GM12801 (cell line): Measurements from ENCODE around the gene GRIN2B.

Experiments
- CTCF ChIP-seq: IDR thresholded peaks from one replicate; pipeline ENCODE4 v1.5.1; 2011; ENCODE audit warnings: control low read depth; ENCODE audit not compliant: insufficient read length; ENCODE audit errors: extremely low read depth

Gene GRIN2B

DNA sequence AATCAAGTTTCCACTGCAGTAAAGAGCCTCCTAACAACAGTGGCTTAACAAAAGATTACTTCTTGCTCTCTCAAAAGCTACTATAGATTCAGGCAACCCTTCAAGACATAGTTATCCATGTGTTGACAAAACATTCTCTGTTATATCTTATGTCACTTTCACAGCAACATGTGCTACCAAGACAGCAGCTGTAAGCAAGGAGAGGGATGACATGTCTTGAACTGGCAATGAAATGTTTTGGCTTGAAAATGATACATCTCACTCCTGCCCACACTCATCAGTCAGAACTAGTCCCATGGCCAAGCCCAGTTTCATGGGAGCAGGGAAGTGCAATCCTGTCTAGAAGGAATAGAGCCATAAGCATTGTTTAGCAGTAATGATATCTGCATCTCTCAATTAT is 10.7 kb upstream of the GRIN2B start:
- TF ChIP-seq CTCF, result no peak

- no peak for TF ChIP-seq CTCF
Measured at GRCh38 chr12:13986031-13986430, 4.6 kb upstream of the GRIN2B start.

GRCh38 chr12:13981990-13982389 is 588 bp upstream of the GRIN2B start:
- TF ChIP-seq CTCF, result no peak

DNA sequence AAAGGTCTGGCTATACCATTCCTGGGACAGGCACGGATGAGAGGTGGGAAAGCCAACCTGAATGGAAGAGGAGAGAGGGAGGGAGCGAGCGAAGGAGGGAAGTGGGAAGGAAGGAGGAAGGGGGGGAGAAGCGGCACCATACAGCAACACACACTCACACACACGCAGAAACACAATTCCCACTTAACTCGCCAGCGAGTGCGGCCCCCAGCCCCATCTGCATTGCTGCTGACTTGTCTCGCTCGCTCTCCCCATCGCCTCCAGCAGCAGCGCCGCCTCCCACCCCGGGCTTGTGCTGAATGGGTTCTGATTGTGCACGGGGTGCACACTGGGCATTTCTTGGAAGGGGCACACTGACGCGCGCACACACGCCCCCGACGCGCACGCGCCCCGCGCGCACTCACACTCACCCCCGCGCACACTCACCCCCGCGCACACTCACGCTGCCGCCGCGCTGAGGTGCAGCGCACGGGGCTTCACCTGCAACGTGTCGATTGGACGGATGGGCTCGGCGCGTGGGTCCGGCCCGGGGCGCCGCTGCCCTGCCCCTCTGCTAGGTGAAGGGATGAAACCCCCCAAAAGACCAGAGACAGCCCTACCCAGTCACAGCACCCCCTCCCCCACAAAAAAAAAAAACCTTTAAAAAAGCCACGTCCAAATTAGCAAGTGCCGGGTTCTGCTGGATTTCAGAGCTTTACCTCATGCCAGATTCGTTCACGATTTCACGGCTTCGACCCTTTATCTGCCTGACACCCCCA is 685 bp downstream of the GRIN2B start:
- TF ChIP-seq CTCF, result no peak

- no peak for TF ChIP-seq CTCF
Measured at GRCh38 chr12:13979772-13980378, 1.5 kb downstream of the GRIN2B start.

GRCh38 chr12:13978876-13979275 is 2.5 kb downstream of the GRIN2B start:
- TF ChIP-seq CTCF, result no peak

- no peak for TF ChIP-seq CTCF
Measured at GRCh38 chr12:13976880-13977279, 4.5 kb downstream of the GRIN2B start.
